T-cell (primary cell): ENCODE data around the gene ALG3. TPM values are rescaled to one million over a fixed set of nuclear protein-coding genes. Genes with fewer than 3 reads are reported as not detected.

ENCODE experiments used
- ATAC-seq, 4 experiments: fragments of 200-7000 bp in 3 of 4; fragments of 150-1000 bp in 1 of 4; cut with Tn5 transposase; replicated peaks in 1 of 4; 1 replicate in 3 of 4; 2 replicates in 1 of 4; pipeline ENCODE4 v1.10.0; 2021; ENCODE audit warnings: moderate library complexity in 3 of 4, mild to moderate bottlenecking in 2 of 4, moderate number of reproducible peaks in 1 of 4
- CTCF ChIA-PET, 2 donors: fragments of 300-600 bp; sonication (Branson Sonifier 250); formaldehyde crosslinking; loops; one replicate each; lab custom pipeline; 2022; ENCODE audit warnings: antibody characterized with exemption in 2 of 2; lab: Charles Lee
- POLR2A ChIA-PET, 2 donors: fragments of 300-600 bp; sonication (Branson Sonifier 250); formaldehyde crosslinking; loops; one replicate each; lab custom pipeline; 2022; ENCODE audit warnings: antibody characterized with exemption in 2 of 2; lab: Charles Lee
- DNase-seq, 35 experiments: peaks; one replicate each; pipeline versions ENCODE4 v3.0.0 to v3.0.0-alpha.2; 2013 to 2023
- H3K27ac ChIP-seq: one replicate; pipeline ENCODE4 v1.5.1; 2013; ENCODE audit warnings: low read length
- H3K27me3 ChIP-seq, 2 experiments: replicated peaks in 1 of 2; 1 replicate in 1 of 2; 2 replicates in 1 of 2; pipeline versions ENCODE4 v1.6.1 to v1.7.0; 2013; ENCODE audit warnings: low read length in 1 of 2, mixed read lengths in 1 of 2; ENCODE audit not compliant: control insufficient read depth in 2 of 2, insufficient read depth in 2 of 2; ENCODE audit errors: extremely low read depth in 1 of 2
- H3K36me3 ChIP-seq, 2 donors: 1 replicate in 1 of 2; 2 replicates in 1 of 2; pipeline versions ENCODE4 v1.6.1 to v1.7.0; 2013; ENCODE audit warnings: low read length in 1 of 2; ENCODE audit not compliant: control insufficient read depth in 2 of 2, insufficient read depth in 1 of 2; ENCODE audit errors: extremely low read depth in 1 of 2
- H3K4me1 ChIP-seq, 2 experiments: 1 replicate in 1 of 2; 2 replicates in 1 of 2; pipeline versions ENCODE4 v1.6.1 to v1.7.0; 2013; ENCODE audit warnings: low read length in 2 of 2, mixed read lengths in 1 of 2; ENCODE audit not compliant: insufficient read depth in 2 of 2, control insufficient read depth in 1 of 2; ENCODE audit errors: extremely low read depth in 1 of 2
- H3K4me3 ChIP-seq, 2 donors: 1 replicate in 1 of 2; 2 replicates in 1 of 2; pipeline versions ENCODE4 v1.5.1 to v1.7.0; 2013; ENCODE audit warnings: mild to moderate bottlenecking in 2 of 2, low read length in 1 of 2, moderate library complexity in 1 of 2; ENCODE audit not compliant: control insufficient read depth in 1 of 2; ENCODE audit errors: extremely low read depth in 1 of 2
- H3K9me3 ChIP-seq: 2 replicates; pipeline ENCODE4 v1.7.0; 2013
- H3K27ac Mint-ChIP-seq, 2 donors: one replicate each; pipeline ENCODE4 v1.8.0; 2020 to 2021; ENCODE audit warnings: mild to moderate bottlenecking in 2 of 2, mixed read lengths in 2 of 2
- H3K27me3 Mint-ChIP-seq, 2 donors: one replicate each; pipeline ENCODE4 v1.8.0; 2021 to 2022; ENCODE audit warnings: mixed read lengths in 2 of 2
- H3K36me3 Mint-ChIP-seq: one replicate; pipeline ENCODE4 v1.8.0; 2021; ENCODE audit warnings: mixed read lengths
- H3K4me1 Mint-ChIP-seq, 3 donors: one replicate each; pipeline ENCODE4 v1.8.0; 2020 to 2022; ENCODE audit warnings: mixed read lengths in 3 of 3, mild to moderate bottlenecking in 1 of 3
- H3K4me3 Mint-ChIP-seq, 3 donors: one replicate each; pipeline ENCODE4 v1.8.0; 2020 to 2022; ENCODE audit warnings: mild to moderate bottlenecking in 3 of 3, mixed read lengths in 3 of 3, moderate library complexity in 3 of 3
- H3K9me3 Mint-ChIP-seq, 3 donors: one replicate each; pipeline ENCODE4 v1.8.0; 2020 to 2022; ENCODE audit warnings: mixed read lengths in 3 of 3
- WGBS: methylation state at CpG from one replicate; pipeline ENCODE4 v1.1.5; 2013; ENCODE audit warnings: missing lambda C conversion rate; ENCODE audit not compliant: insufficient coverage; 5-methylcytosine and 5-hydroxymethylcytosine counted together
- total RNA-seq, 35 experiments: library from RNA in 6 of 35; stranded (reverse) in 6 of 35; fragments of 120-200 nt in 1 of 35; gene quantifications; one replicate each; pipeline versions ENCODE4 v1.2.1 to v1.2.4 and lab custom pipeline; 2013 to 2026

ALG3 gene
- total RNA-seq, 5 donors from 2014 or later (not counting 1 experiment from before 2014, with no cell fraction given), result 18.7 to 43.1 (median 39.9) TPM

GRCh38 chr3:184230081-184230602 is 18.6 kb downstream of the ALG3 start:
- H3K27me3 ChIP-seq, result peaks cover 10 to 75% of the 10 kb centered on the region in 2 experiments
- Mint-ChIP-seq H3K27ac (no peak overlapping the region), H3K27me3 (peaks cover 41 to 48% of the 10 kb centered on the region in 2 donors), H3K4me3 (peak overlapping the region in 2 of 3 donors; percentile 59 to 82), H3K4me1 (peaks cover 15 to 17% (median 15%) of the 10 kb centered on the region in 3 donors), H3K36me3 (no peaks in the 10 kb centered on the region), H3K9me3 (no peaks in the 10 kb centered on the region)
- peaks cover 4 to 23% of the 10 kb centered on the region in 2 experiments for H3K4me1 ChIP-seq
- ATAC-seq, result no peak
- ChIA-PET POLR2A (no interaction called here), CTCF (interaction anchor here (1.0 to 3.3 kb wide), 2 partner anchors 20 to 21 kb away, joined by 3 to 14 read pairs; partner anchors contain the start of gene EEF1AKMT4 (in 1 of the 2))
- H3K36me3 ChIP-seq, result no peaks in the 10 kb centered on the region
- 2% methylated on average over 37 of the region's 61 CpGs for whole genome bisulfite sequencing
- H3K9me3 ChIP-seq, result no peaks in the 10 kb centered on the region
- no peak overlapping the region for H3K27ac ChIP-seq
- peak overlapping the region; percentile 50 to 77 for H3K4me3 ChIP-seq
- DNase-seq, result no peak

GRCh38 chr3:184229394-184230080 is 19.2 kb downstream of the ALG3 start, which contains the start of gene VWA5B2:
VWA5B2 (plus strand) TSS chr3:184229585; CDS start chr3:184230529, 944 bp downstream.
- under 1% methylated on average over 62 of the region's 66 CpGs for WGBS
- no peaks in the 10 kb centered on the region for H3K36me3 Mint-ChIP-seq
- no peaks in the 10 kb centered on the region for H3K36me3 ChIP-seq
- H3K4me1 ChIP-seq, result peaks cover 4 to 23% of the 10 kb centered on the region in 2 experiments
- no peak within 1 kb of the TSS for H3K27ac Mint-ChIP-seq
- peak within 1 kb of the TSS; percentile 62 to 82 (median 73) for H3K4me3 Mint-ChIP-seq
- H3K4me1 Mint-ChIP-seq, result peaks cover 15 to 17% (median 15%) of the 10 kb centered on the region in 3 donors
- ATAC-seq (peak; percentile 96 to 98 (median 97)), DNase-seq (peak; percentile 36 to 85 (median 67))
- no peaks in the 10 kb centered on the region for H3K9me3 Mint-ChIP-seq
- no peaks in the 10 kb centered on the region for H3K9me3 ChIP-seq
- ChIA-PET POLR2A (no interaction called here), CTCF (interaction anchor here (0.8 to 3.3 kb wide), 3 partner anchors 20 to 22 kb away, joined by 3 to 14 read pairs (median 3); partner anchors contain the start of gene EEF1AKMT4 (in 2 of the 2))
- no peak within 1 kb of the TSS for H3K27ac ChIP-seq
- H3K27me3 ChIP-seq, result peaks cover 10 to 75% of the 10 kb centered on the region in 2 experiments
- peak within 1 kb of the TSS; percentile 50 to 77 for H3K4me3 ChIP-seq
- H3K27me3 Mint-ChIP-seq, result peaks cover 43 to 50% of the 10 kb centered on the region in 2 donors

- WGBS, result 54% methylated on average over 4 of the region's 12 CpGs
- Histone ChIP-seq H3K36me3 (no peaks in the 10 kb centered on the region), H3K9me3 (no peaks in the 10 kb centered on the region), H3K27me3 (peaks cover 10 to 68% of the 10 kb centered on the region in 2 experiments), H3K27ac (no peak overlapping the region), H3K4me1 (peaks cover 4 to 23% of the 10 kb centered on the region in 2 experiments), H3K4me3 (no peak overlapping the region)
- Mint-ChIP-seq H3K9me3 (no peaks in the 10 kb centered on the region), H3K36me3 (no peaks in the 10 kb centered on the region), H3K4me1 (peaks cover 15 to 17% (median 15%) of the 10 kb centered on the region in 3 donors), H3K27me3 (peaks cover 46 to 54% of the 10 kb centered on the region in 2 donors), H3K27ac (no peak overlapping the region), H3K4me3 (peak overlapping the region; percentile 62 to 82 (median 73))
- ChIA-PET CTCF (interaction anchor here (0.7 to 3.3 kb wide), 19 partner anchors 9 to 314 kb away, joined by 3 to 20 read pairs (median 4); partner anchors contain the start of genes EEF1AKMT4 (in 2 of the 2) and CAMK2N2 (in 1 of the 2)), POLR2A (interaction anchor here in 1 of 2 donors (0.5 kb wide), 2 partner anchors 44 to 303 kb away, joined by 3 read pairs; no protein-coding TSS in a partner anchor)
- no peak for ATAC-seq
- no peak for DNase-seq
Measured at GRCh38 chr3:184228376-184229137, 20.2 kb downstream of the ALG3 start.

- Histone ChIP-seq H3K27me3 (peaks cover 9 to 58% of the 10 kb centered on the region in 2 experiments), H3K9me3 (no peaks in the 10 kb centered on the region), H3K36me3 (no peaks in the 10 kb centered on the region), H3K4me1 (peaks cover 4 to 23% of the 10 kb centered on the region in 2 experiments), H3K27ac (no peak overlapping the region), H3K4me3 (no peak overlapping the region)
- no peaks in the 10 kb centered on the region for H3K36me3 Mint-ChIP-seq
- WGBS, result 40% methylated on average over 2 of the region's 2 CpGs
- no peak overlapping the region for H3K27ac Mint-ChIP-seq
- peaks cover 44 to 52% of the 10 kb centered on the region in 2 donors for H3K27me3 Mint-ChIP-seq
- ChIA-PET CTCF (interaction anchor here (0.6 to 3.3 kb wide), 29 partner anchors 7 to 675 kb away, joined by 3 to 20 read pairs (median 4); partner anchors contain the start of genes EEF1AKMT4 (in 2 of the 2), AP2M1 (in 1 of the 2), CAMK2N2 (in 1 of the 2) and EIF2B5 (in 1 of the 2)), POLR2A (no interaction called here)
- DNase-seq (peak in 26 of 35 experiments; percentile 12 to 70 (median 35)), ATAC-seq (peak in 3 of 4 experiments; percentile 21 to 44 (median 34))
- H3K9me3 Mint-ChIP-seq, result no peaks in the 10 kb centered on the region
- H3K4me3 Mint-ChIP-seq, result no peak overlapping the region
- H3K4me1 Mint-ChIP-seq, result peaks cover 15 to 17% (median 15%) of the 10 kb centered on the region in 3 donors
Measured at GRCh38 chr3:184227481-184227935, 21.3 kb downstream of the ALG3 start.

GRCh38 chr3:184223946-184224345 is 24.8 kb downstream of the ALG3 start:
- H3K4me1 ChIP-seq, result peaks cover 0 to 6% of the 10 kb centered on the region in 2 experiments
- Mint-ChIP-seq H3K27me3 (peaks cover 30 to 49% of the 10 kb centered on the region in 2 donors), H3K4me3 (no peak overlapping the region), H3K9me3 (no peaks in the 10 kb centered on the region), H3K4me1 (peaks cover 4 to 7% (median 5%) of the 10 kb centered on the region in 3 donors), H3K36me3 (no peaks in the 10 kb centered on the region), H3K27ac (no peak overlapping the region)
- WGBS, result 60% methylated on average over 1 of the region's 3 CpGs
- ATAC-seq (no peak), DNase-seq (no peak)
- no peaks in the 10 kb centered on the region for H3K36me3 ChIP-seq
- no peaks in the 10 kb centered on the region for H3K9me3 ChIP-seq
- peaks cover 2 to 50% of the 10 kb centered on the region in 2 experiments for H3K27me3 ChIP-seq
- no peak overlapping the region for H3K4me3 ChIP-seq
- ChIA-PET POLR2A (no interaction called here), CTCF (interaction anchor here in 1 of 2 donors (1.1 kb wide), 1 partner anchor 33 kb away, joined by 3 read pairs; no protein-coding TSS in a partner anchor)
- no peak overlapping the region for H3K27ac ChIP-seq
